Nephron (organoid): ENCODE data around the gene CTCF.
"Not testable (repeated sequence)": the region's sequence is repeated elsewhere in the genome, so short reads cannot be mapped to it uniquely, and the experiment has no call there.

Experiments
- H3K27ac Mint-ChIP-seq, 3 experiments: 2 replicates each; pipeline ENCODE4 v1.8.0; 2020; ENCODE audit warnings: mixed read lengths in 3 of 3, mild to moderate bottlenecking in 2 of 3, moderate library complexity in 1 of 3
- H3K27me3 Mint-ChIP-seq: 2 replicates; pipeline ENCODE4 v1.8.0; 2021; ENCODE audit warnings: low read depth, mild to moderate bottlenecking, moderate library complexity, mixed read lengths
- H3K36me3 Mint-ChIP-seq: 2 replicates; pipeline ENCODE4 v1.8.0; 2020; ENCODE audit warnings: low read depth, mixed read lengths
- H3K4me1 Mint-ChIP-seq: 2 replicates; pipeline ENCODE4 v1.8.0; 2020; ENCODE audit warnings: mixed read lengths
- H3K4me3 Mint-ChIP-seq, 3 experiments: 2 replicates each; pipeline ENCODE4 v1.8.0; 2020; ENCODE audit warnings: mild to moderate bottlenecking in 3 of 3, mixed read lengths in 3 of 3, moderate library complexity in 2 of 3
- H3K9me3 Mint-ChIP-seq: 2 replicates; pipeline ENCODE4 v1.8.0; 2020; ENCODE audit warnings: mixed read lengths
- CTCF ChIP-seq, 3 experiments: fragments of 200-600 bp; sonication (generic); IDR thresholded peaks; one replicate each; pipeline ENCODE4 v1.5.0; 2021; ENCODE audit warnings: antibody characterized with exemption in 3 of 3; ENCODE audit not compliant: unreplicated experiment in 3 of 3

The CTCF gene

GRCh38 chr16:67562526-67562917, at the start of gene CTCF:
Gene CTCF, plus strand, starts transcription at chr16:67562526. Its CDS starts 48,307 bp downstream, at chr16:67610833.
- Mint-ChIP-seq H3K27me3 (no peaks in the 10 kb centered on the region), H3K4me3 (peak within 1 kb of the TSS; percentile 88 to 98 (median 92))

GRCh38 chr16:67513892-67514291, 48.4 kb upstream of the CTCF start:
- H3K27ac Mint-ChIP-seq, H3K4me3 Mint-ChIP-seq, H3K36me3 Mint-ChIP-seq, H3K27me3 Mint-ChIP-seq, H3K9me3 Mint-ChIP-seq, H3K4me1 Mint-ChIP-seq: not testable (repeated sequence)

More at GRCh38 chr16:67562526-67562917, at the start of gene CTCF:
- Mint-ChIP-seq H3K9me3 (no peaks in the 10 kb centered on the region), H3K4me1 (peaks cover 26% of the 10 kb centered on the region), H3K27ac (peak within 1 kb of the TSS; percentile 95 to 98 (median 96)), H3K36me3 (peaks cover 3% of the 10 kb centered on the region)
- peak; percentile 43 to 51 (median 50) for TF ChIP-seq CTCF (IDR thresholded peaks at IDR 0.05; ENCODE audit: unreplicated experiment in 3 of 3)

- Mint-ChIP-seq H3K9me3 (no peaks in the 10 kb centered on the region), H3K36me3 (no peaks in the 10 kb centered on the region), H3K27me3 (no peaks in the 10 kb centered on the region), H3K27ac (peak overlapping the region in 2 of 3 experiments; percentile 34 to 72), H3K4me1 (peaks cover 8% of the 10 kb centered on the region), H3K4me3 (no peak overlapping the region)
- TF ChIP-seq CTCF (IDR thresholded peaks at IDR 0.05; ENCODE audit: unreplicated experiment in 3 of 3) = peak; percentile 57 to 70 (median 68)
Observed at GRCh38 chr16:67514382-67514828, 47.9 kb upstream of the CTCF start.

- no peaks in the 10 kb centered on the region for H3K27me3 Mint-ChIP-seq
- peak overlapping the region in 2 of 3 experiments; percentile 47 to 63 for H3K4me3 Mint-ChIP-seq
- no peaks in the 10 kb centered on the region for H3K36me3 Mint-ChIP-seq
- peaks cover 12% of the 10 kb centered on the region for H3K4me1 Mint-ChIP-seq
- no peaks in the 10 kb centered on the region for H3K9me3 Mint-ChIP-seq
- H3K27ac Mint-ChIP-seq = peak overlapping the region; percentile 74 to 96 (median 84)
- no peak for TF ChIP-seq CTCF (IDR thresholded peaks at IDR 0.05; ENCODE audit: unreplicated experiment in 3 of 3)
Observed at GRCh38 chr16:67516296-67517154, 45.8 kb upstream of the CTCF start.

GRCh38 chr16:67517155-67517445, 45.2 kb upstream of the CTCF start:
- no peaks in the 10 kb centered on the region for H3K9me3 Mint-ChIP-seq
- TF ChIP-seq CTCF (IDR thresholded peaks at IDR 0.05; ENCODE audit: unreplicated experiment in 3 of 3) = no peak
- no peak overlapping the region for H3K4me3 Mint-ChIP-seq
- H3K4me1 Mint-ChIP-seq = peaks cover 12% of the 10 kb centered on the region
- no peaks in the 10 kb centered on the region for H3K27me3 Mint-ChIP-seq
- no peaks in the 10 kb centered on the region for H3K36me3 Mint-ChIP-seq
- H3K27ac Mint-ChIP-seq = peak overlapping the region; percentile 74 to 96 (median 84)

- Mint-ChIP-seq H3K4me1 (peaks cover 12% of the 10 kb centered on the region), H3K9me3 (no peaks in the 10 kb centered on the region), H3K36me3 (no peaks in the 10 kb centered on the region), H3K27ac (peak overlapping the region; percentile 82 to 95 (median 95)), H3K27me3 (no peaks in the 10 kb centered on the region), H3K4me3 (peak overlapping the region; percentile 27 to 75 (median 75))
- no peak for TF ChIP-seq CTCF (IDR thresholded peaks at IDR 0.05; ENCODE audit: unreplicated experiment in 3 of 3)
Observed at GRCh38 chr16:67517661-67518423, 44.5 kb upstream of the CTCF start.
